Measurements from ENCODE around the gene KLHL29.

DNA sequence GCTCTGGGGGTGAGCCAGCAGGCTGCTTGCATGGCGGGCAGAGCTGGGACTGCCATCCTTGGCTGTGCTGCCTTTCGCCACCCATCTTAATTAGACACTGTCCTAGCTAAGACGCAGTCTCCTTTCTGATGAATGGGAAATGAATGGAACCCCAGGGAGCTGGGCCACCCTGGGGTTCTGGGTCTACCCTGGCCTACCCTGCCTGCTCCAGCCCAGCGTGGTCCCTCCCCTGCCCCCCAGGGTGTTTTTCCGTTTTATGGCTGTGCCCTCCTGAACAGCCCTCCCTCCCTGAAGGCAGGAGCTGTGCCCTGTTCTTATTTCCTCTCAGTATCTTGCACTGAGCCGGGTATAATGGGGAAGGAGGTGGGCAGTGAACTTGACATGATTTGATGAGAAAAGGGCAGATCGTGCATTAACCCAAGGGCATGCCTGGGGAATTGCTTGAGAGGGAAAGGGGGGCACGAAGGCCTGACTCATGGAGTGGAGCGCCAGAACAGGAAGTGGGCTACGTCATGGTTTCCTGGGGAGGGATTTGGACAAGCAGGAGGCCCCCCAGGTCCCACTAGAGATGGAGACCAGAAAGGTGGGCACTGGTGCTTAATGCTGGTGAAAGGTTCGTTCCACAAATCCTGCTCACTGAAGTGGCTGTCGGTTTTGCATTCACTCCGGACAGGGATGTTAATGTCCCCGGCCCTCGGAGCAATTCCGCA is 165.0 kb downstream of the KLHL29 start:
- no peak for TF ChIP-seq POLR2A (IDR thresholded peaks at IDR 0.05; ENCODE audit: low read depth, low read length)
- no peak for TF ChIP-seq SPI1 (IDR thresholded peaks at IDR 0.05; ENCODE audit: low read depth, low read length)
